Stimulated activated CD8-positive, alpha-beta memory T cell treated with anti-CD3 and anti-CD28 coated beads, Interleukin-4, amount 100 ng/mL, for 4 hours (primary cell): ENCODE measurements around the gene S1PR2.
"Not testable (repeated sequence)": the region's sequence is repeated elsewhere in the genome, so short reads cannot be mapped to it uniquely, and the experiment has no call there.

ENCODE experiments used
- DNase-seq, 2 donors: peaks; one replicate each; pipeline ENCODE4 v3.0.0-alpha.2; 2020; ENCODE audit warnings: low read depth in 2 of 2, low spot score in 1 of 2

S1PR2 gene

DNA sequence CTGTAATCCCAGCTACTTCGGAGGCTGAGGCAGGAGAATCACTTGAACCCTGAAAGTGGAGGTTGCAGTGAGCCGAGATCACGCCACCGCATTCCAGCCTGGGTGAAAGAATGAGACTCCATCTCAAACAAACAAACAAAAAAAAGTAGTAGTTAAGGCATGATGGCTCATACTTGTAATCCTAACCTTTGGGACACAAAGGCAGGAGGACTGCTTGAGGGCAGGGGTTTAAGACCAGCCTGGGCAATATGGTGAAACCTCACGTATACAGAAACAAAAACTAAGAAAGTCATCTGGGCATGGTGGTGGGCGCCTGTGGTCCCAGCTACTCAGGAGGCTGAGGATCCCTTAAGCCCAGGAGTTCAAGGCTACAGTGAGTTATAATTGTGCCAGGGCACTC lies 38.2 kb downstream of the S1PR2 start:
- DNase-seq: no peak

DNA sequence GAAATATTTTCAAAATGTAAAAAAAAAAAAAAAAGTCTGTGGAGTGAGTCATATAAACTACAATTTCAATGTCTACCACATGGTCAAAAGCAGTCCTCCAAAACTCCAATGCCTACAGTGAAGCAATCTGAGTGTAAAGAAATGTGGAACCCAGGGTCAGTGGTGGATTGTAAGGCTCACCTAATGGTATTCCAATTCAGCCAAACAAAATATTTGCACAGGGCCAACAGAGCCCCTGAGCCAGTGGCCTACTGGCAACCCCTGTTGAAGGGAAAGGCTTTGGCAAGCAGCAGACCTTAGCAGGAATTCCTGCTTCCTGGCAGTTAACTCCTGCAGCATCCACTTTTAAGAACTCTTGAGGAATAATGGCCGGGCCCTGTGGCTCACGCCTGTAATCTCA lies 39.8 kb downstream of the S1PR2 start:
- DNase-seq: no peak

DNA sequence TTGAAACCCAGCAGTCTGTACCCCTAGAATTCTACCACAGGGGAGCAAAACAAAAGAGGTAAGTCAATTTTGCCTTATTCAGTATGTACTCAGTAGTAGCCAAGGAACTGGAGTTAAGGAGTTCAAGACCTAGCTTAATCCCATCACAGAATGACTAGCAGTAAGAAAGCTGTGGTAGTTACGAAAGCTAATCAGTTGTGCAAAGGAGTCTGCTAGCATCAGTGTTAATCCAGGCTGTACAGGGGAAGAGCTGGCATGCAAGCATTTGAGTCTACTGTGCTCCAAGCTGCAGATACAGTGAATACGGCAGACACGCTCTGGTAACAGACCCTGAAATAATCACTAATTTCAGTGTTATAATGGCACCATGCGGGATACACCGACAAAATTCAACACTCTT lies 41.1 kb downstream of the S1PR2 start:
- DNase-seq: no peak

- no peak for DNase-seq
These were observed 41.5 kb downstream of the S1PR2 start for GRCh38 chr19:10189616-10190015.

DNA sequence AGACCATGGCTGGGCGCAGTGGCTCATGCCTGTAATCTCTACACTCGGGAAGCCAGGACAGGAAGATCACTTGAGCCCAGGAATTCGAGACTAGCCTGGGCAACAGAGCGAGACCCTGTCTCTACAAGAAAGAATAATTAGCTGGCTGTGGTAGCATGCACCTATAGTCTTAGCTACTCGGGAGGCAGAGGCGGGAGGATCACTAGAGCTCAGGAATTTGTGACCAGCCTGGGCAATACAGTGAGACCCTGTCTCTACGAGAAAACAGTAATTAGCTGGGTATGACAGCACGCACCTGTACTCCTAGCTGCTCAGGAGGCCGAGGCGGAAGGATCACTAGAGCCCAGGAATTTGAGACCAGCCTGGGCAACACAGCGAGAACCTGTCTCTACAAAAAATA lies 43.8 kb downstream of the S1PR2 start:
- no peak for DNase-seq

- no peak for DNase-seq
These were observed 46.5 kb downstream of the S1PR2 start for GRCh38 chr19:10184636-10185035.

- DNase-seq: no peak
These were observed 47.2 kb downstream of the S1PR2 start for GRCh38 chr19:10183926-10184325.

DNA sequence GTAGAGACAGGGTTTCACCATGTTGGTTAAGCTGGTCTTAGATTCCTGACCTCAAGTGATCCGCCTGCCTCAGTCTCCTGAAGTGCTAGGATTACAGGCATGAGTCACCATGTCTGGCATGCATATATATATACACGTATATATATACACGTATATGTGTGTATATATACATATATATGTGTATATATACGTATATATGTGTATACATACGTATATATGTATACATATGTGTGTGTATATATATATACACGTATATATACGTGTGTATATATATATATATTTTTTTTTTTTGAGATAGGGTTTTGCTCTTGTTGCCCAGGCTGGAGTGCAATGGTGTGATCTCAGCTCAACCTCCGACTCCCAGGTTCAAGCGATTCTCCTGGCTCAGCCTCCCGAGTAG lies 48.3 kb downstream of the S1PR2 start:
- DNase-seq: no peak

DNA sequence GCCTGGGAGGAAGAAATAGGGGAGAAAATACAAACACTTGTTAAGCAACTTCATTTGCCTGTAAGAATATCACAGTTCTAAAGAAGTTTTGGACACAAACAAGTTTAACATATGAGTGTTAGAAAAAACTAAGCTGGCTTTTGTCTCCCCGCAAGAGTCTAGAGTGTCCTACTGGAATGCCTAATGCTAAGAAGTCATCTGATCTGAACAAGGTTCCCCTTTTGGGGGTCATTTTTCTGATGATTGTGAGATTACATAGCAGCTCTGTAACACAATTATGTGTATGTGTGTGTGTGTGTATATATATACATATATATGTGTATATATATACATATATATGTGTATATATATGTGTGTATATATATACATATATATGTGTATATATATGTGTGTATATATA lies 49.1 kb downstream of the S1PR2 start:
- no peak for DNase-seq

GRCh38 chr19:10180459-10180858 lies 50.7 kb downstream of the S1PR2 start:
- no peak for DNase-seq

DNA sequence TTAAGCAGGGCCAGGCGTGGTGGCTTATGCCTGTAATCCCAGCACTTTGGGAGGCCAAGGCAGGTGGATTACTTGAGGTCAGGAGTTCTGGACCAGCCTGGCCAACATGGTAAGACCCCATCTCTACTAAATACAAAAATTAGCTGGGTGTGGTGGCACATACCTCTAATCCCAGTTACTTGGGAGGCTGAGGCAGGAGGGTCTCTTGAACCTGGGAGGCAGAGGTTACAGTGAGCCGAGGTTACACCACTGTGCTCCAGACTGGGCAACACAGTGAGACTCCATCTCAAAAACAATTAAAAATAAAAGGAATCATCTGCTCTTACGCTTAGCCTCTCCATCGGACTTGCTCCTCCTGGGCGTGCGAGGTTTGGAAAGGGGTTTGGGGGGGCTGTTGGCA lies 51.1 kb downstream of the S1PR2 start:
- DNase-seq: not testable (repeated sequence)

DNA sequence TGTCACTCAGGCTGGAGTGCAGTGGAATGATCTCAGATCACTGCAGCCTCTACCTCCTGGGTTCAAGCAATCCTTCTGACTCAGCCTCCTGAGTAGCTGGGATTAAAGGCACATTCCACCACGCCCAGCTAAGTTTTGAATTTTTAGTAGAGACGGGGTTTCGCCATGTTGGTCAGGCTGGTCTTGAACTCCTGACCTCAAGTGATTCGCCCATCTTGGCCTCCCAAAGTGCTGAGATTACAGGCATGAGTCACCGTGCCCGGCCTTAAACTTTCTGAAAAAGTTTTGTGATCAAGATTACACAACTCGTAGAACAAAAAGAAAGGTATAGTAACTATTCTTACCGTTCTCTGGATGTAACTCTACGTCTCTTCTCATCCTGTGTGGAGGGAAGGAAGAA lies 57.6 kb downstream of the S1PR2 start:
- no peak for DNase-seq
